IMR-90 (cell line): ENCODE results near the gene LIG1. TPM values are rescaled to one million over a fixed set of nuclear protein-coding genes. Genes with fewer than 3 reads are reported as not detected.

ENCODE experiments used
- ATAC-seq: fragments of 200-7000 bp; cut with Tn5 transposase; 2 replicates; pipeline ENCODE4 v1.9.1; 2020; ENCODE audit warnings: low read depth, mild to moderate bottlenecking, moderate library complexity
- BruUV-seq: library from RNA; stranded (reverse); fragments of 400-500 nt; replicated peaks from 2 replicates; lab custom pipeline; 2021; lab: Mats Ljungman, UMichigan
- CTCF ChIA-PET: fragments of 300-600 bp; formaldehyde crosslinking; extraction: SDS; loops from one replicate; lab custom pipeline; 2021; ENCODE audit warnings: antibody characterized with exemption; lab: Yijun Ruan, JAX
- POLR2A ChIA-PET: fragments of 300-600 bp; sonication (Branson Sonifier 250); formaldehyde crosslinking; loops from one replicate; lab custom pipeline; 2022; ENCODE audit warnings: antibody characterized with exemption; ENCODE audit not compliant: unreplicated experiment; lab: Charles Lee
- DNase-seq: peaks from one replicate; pipeline ENCODE4 v3.0.0; 2013
- H2AFZ ChIP-seq: replicated peaks from 2 replicates; pipeline ENCODE3; 2013; ENCODE audit warnings: low read length, mild to moderate bottlenecking; ENCODE audit not compliant: poor library complexity
- H2AK5ac ChIP-seq: 2 replicates; pipeline ENCODE4 v1.6.1; 2013; ENCODE audit warnings: low read depth, low read length, inconsistent platforms
- H2AK9ac ChIP-seq: replicated peaks from 2 replicates; pipeline ENCODE3; 2013; ENCODE audit warnings: mild to moderate bottlenecking, low read depth, low read length, moderate library complexity; ENCODE audit not compliant: poor library complexity
- H2BK120ac ChIP-seq: 2 replicates; pipeline ENCODE4 v1.6.1; 2013; ENCODE audit warnings: low read depth, low read length, inconsistent platforms
- H2BK15ac ChIP-seq: 3 replicates; pipeline ENCODE4 v1.6.1; 2013; ENCODE audit warnings: low read depth, low read length, inconsistent platforms
- H2BK20ac ChIP-seq: 2 replicates; pipeline ENCODE4 v1.6.1; 2013; ENCODE audit warnings: low read depth, mild to moderate bottlenecking, inconsistent platforms, low read length, moderate library complexity
- H2BK5ac ChIP-seq: 2 replicates; pipeline ENCODE4 v1.6.1; 2013; ENCODE audit warnings: mild to moderate bottlenecking, low read depth, low read length, inconsistent platforms; ENCODE audit not compliant: poor library complexity, severe bottlenecking
- H3K14ac ChIP-seq: replicated peaks from 2 replicates; pipeline ENCODE4 v1.6.1; 2013; ENCODE audit warnings: low read depth, low read length, inconsistent platforms
- H3K18ac ChIP-seq: 2 replicates; pipeline ENCODE4 v1.6.1; 2013; ENCODE audit warnings: low read depth, low read length, control low read depth
- H3K23ac ChIP-seq: 2 replicates; pipeline ENCODE4 v1.6.1; 2013; ENCODE audit warnings: low read depth, low read length, inconsistent platforms
- H3K27ac ChIP-seq: 2 replicates; pipeline ENCODE4 v1.5.1; 2013; ENCODE audit warnings: mild to moderate bottlenecking, control low read depth, low read length; ENCODE audit not compliant: insufficient read depth
- H3K27me3 ChIP-seq: 2 replicates; pipeline ENCODE4 v1.6.1; 2013; ENCODE audit warnings: low read length; ENCODE audit not compliant: control insufficient read depth, insufficient read depth
- H3K36me3 ChIP-seq: 2 replicates; pipeline ENCODE4 v1.6.1; 2013; ENCODE audit warnings: low read length, mixed read lengths; ENCODE audit not compliant: control insufficient read depth, insufficient read depth
- H3K4ac ChIP-seq: 2 replicates; pipeline ENCODE4 v1.6.1; 2013; ENCODE audit warnings: low read depth, low read length, inconsistent platforms
- H3K4me1 ChIP-seq: 2 replicates; pipeline ENCODE4 v1.6.1; 2013; ENCODE audit warnings: low read length, mixed read lengths; ENCODE audit not compliant: control insufficient read depth, insufficient read depth
- H3K4me2 ChIP-seq: 2 replicates; pipeline ENCODE4 v1.6.1; 2013; ENCODE audit warnings: low read depth, mild to moderate bottlenecking, control low read depth, low read length, moderate library complexity
- H3K4me3 ChIP-seq: 2 replicates; pipeline ENCODE4 v1.5.1; 2013; ENCODE audit warnings: low read depth, mild to moderate bottlenecking, control low read depth, low read length, moderate library complexity; ENCODE audit not compliant: insufficient read depth
- H3K56ac ChIP-seq: 2 replicates; pipeline ENCODE4 v1.6.1; 2013; ENCODE audit warnings: low read length, inconsistent platforms; ENCODE audit not compliant: insufficient read depth; ENCODE audit errors: extremely low read depth
- H3K79me1 ChIP-seq, 2 experiments: 2 replicates each; pipeline ENCODE4 v1.6.1; 2013; ENCODE audit warnings: low read length in 2 of 2, inconsistent platforms in 1 of 2, low read depth in 1 of 2
- H3K9ac ChIP-seq: 2 replicates; pipeline ENCODE4 v1.6.1; 2013; ENCODE audit warnings: low read depth, low read length, control low read depth
- H3K9me1 ChIP-seq: 2 replicates; pipeline ENCODE4 v1.6.1; 2013; ENCODE audit warnings: low read length, inconsistent platforms; ENCODE audit not compliant: insufficient read depth
- H3K9me3 ChIP-seq: 2 replicates; pipeline ENCODE4 v1.6.1; 2013; ENCODE audit warnings: low read length; ENCODE audit not compliant: control insufficient read depth, insufficient read depth
- H4K20me1 ChIP-seq: 2 replicates; pipeline ENCODE4 v1.6.1; 2013; ENCODE audit warnings: low read length, inconsistent platforms; ENCODE audit not compliant: insufficient read depth
- H4K5ac ChIP-seq: 2 replicates; pipeline ENCODE4 v1.6.1; 2013; ENCODE audit warnings: mild to moderate bottlenecking, low read depth, low read length, control low read depth
- H4K8ac ChIP-seq, 2 experiments: 2 replicates each; pipeline ENCODE4 v1.6.1; 2013; ENCODE audit warnings: low read depth in 2 of 2, low read length in 2 of 2, control low read depth in 1 of 2, inconsistent platforms in 1 of 2
- H4K91ac ChIP-seq: 2 replicates; pipeline ENCODE4 v1.6.1; 2013; ENCODE audit warnings: low read depth, low read length, inconsistent platforms; ENCODE audit not compliant: insufficient read depth
- BHLHE40 ChIP-seq: fragments of 150-350 bp; IDR thresholded peaks from 2 replicates; pipeline ENCODE4 v1.6.1; 2016; ENCODE audit warnings: mild to moderate bottlenecking, low read depth, low read length
- FOS ChIP-seq: fragments of 150-350 bp; IDR thresholded peaks from 2 replicates; pipeline ENCODE4 v1.6.1; 2016; ENCODE audit warnings: low read depth, low read length
- MAFK ChIP-seq: IDR thresholded peaks from 2 replicates; pipeline ENCODE4 v1.6.1; 2012; ENCODE audit warnings: low read depth, low read length, improper control_type of control experiment
- RCOR1 ChIP-seq: IDR thresholded peaks from 2 replicates; pipeline ENCODE4 v1.6.1; 2012; ENCODE audit warnings: mild to moderate bottlenecking, low read length, improper control_type of control experiment; ENCODE audit not compliant: insufficient replicate concordance
- WGBS, 2 experiments: methylation state at CpG; one replicate each; pipeline versions ENCODE4 v1.1.5 to v1.1.7; 2013; ENCODE audit warnings: missing lambda C conversion rate in 2 of 2; ENCODE audit not compliant: insufficient read length in 1 of 2; ENCODE audit errors: extremely low coverage in 2 of 2; 5-methylcytosine and 5-hydroxymethylcytosine counted together
- dilution Hi-C: fragments of 300-500 bp; cut with HindIII; formaldehyde crosslinking; loops from one replicate; pipeline ENCODE4 v1.14.3; 2018; ENCODE audit warnings: low sequenced_read_pairs; ENCODE audit not compliant: unreplicated experiment
- in situ Hi-C: fragments of 300-500 bp; cut with MboI; formaldehyde crosslinking; loops from 3 replicates; pipeline ENCODE4 v1.14.3; 2019; ENCODE audit warnings: low sequenced_read_pairs, inconsistent platforms, mixed read lengths
- intact Hi-C: fragments of 100-400 bp; cut with micrococcal nuclease; formaldehyde crosslinking; loops from 2 replicates; pipeline ENCODE4 v1.10.0; 2022
- polyA plus RNA-seq, 3 experiments: library from polyadenylated mRNA; depleted of rRNA; stranded (reverse); fragments of >200 nt; gene quantifications; 2 replicates each; pipeline ENCODE4 v1.2.3, GENCODE V29; 2012; ENCODE audit warnings: low replicate concordance in 1 of 3
- total RNA-seq: library from RNA; depleted of rRNA; stranded (reverse); fragments of >200 nt; gene quantifications from 2 replicates; pipeline ENCODE4 v1.2.3, GENCODE V29; 2012

Gene LIG1
- total and polyA plus RNA-seq, 2 of the 4 experiments (the other 2 are of a cell fraction): 24.9 to 34.0 TPM

GRCh38 chr19:48181505-48181904, 11.4 kb upstream of the LIG1 start:
- Histone ChIP-seq H3K14ac (no peak overlapping the region), H2BK15ac (no peak overlapping the region), H4K20me1 (no peaks in the 10 kb centered on the region; the same call in none of the 2 replicates), H3K4ac (no peak overlapping the region), H3K4me3 (no peak overlapping the region), H2BK120ac (no peak overlapping the region), H3K27ac (no peak overlapping the region), H3K56ac (no peak overlapping the region), H3K9me3 (peaks cover 5% of the 10 kb centered on the region), H2AK5ac (no peak overlapping the region), H3K4me1 (no peaks in the 10 kb centered on the region), H2BK5ac (no peak overlapping the region), H3K9ac (no peak overlapping the region), H3K79me1 (peaks cover 3 to 5% of the 10 kb centered on the region in 2 experiments; a peak in 3 of 4 replicates), H4K8ac (no peak overlapping the region), H3K27me3 (no peaks in the 10 kb centered on the region), H3K18ac (no peak overlapping the region), H3K4me2 (no peak overlapping the region), H2AFZ (no peak overlapping the region), H4K91ac (no peak overlapping the region), H4K5ac (no peak overlapping the region), H2BK20ac (no peak overlapping the region), H3K36me3 (peaks cover 16% of the 10 kb centered on the region), H3K9me1 (no peaks in the 10 kb centered on the region), H2AK9ac (no peak overlapping the region), H3K23ac (no peak overlapping the region)
- BruUV-seq: no TSS peak
- DNase-seq (no peak), ATAC-seq (no peak)
- WGBS, 2 experiments: no CpG with 5 or more reads among the region's 5 CpGs
- ChIA-PET POLR2A (no interaction called here), CTCF (interaction anchor here (0.6 kb wide), 1 partner anchor 77 kb away, joined by 3 read pairs; no protein-coding TSS in a partner anchor)
- intact Hi-C loops (no loop called here), in situ Hi-C loops (no loop called here), dilution Hi-C loops (no loop called here)
- TF ChIP-seq MAFK (no peak), BHLHE40 (no peak), FOS (no peak), RCOR1 (no peak)
